GM12874 (cell line): Measurements from ENCODE around the gene CYP1B1.

Experiments used
- TF ChIP-seq, protein P1 (sequence below): IDR thresholded peaks from 2 replicates; pipeline ENCODE4 v1.5.1; 2011; ENCODE audit warnings: low read depth, mild to moderate bottlenecking, control low read depth, low read length, moderate library complexity; ENCODE audit not compliant: insufficient read depth

CYP1B1 gene

DNA sequence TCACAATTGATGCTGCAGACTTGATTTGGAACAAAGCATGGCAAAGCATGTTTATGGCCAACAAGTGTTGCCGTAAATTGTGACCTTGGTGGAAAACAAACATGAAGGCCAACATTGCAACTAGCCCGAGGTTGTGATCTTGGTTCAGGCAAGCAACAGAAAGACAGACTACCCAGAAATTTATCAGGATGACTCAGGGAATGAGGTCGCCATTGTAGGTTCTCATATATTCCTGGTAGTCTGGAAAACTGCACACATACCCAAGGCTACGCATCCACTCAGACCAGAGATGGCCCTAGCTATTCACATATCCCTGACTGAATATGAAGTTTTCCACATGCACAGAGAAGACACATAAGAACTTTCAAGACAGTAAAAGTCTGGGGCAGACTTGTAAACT is 30.1 kb downstream of the CYP1B1 start:
- TF ChIP-seq, protein P1, sequence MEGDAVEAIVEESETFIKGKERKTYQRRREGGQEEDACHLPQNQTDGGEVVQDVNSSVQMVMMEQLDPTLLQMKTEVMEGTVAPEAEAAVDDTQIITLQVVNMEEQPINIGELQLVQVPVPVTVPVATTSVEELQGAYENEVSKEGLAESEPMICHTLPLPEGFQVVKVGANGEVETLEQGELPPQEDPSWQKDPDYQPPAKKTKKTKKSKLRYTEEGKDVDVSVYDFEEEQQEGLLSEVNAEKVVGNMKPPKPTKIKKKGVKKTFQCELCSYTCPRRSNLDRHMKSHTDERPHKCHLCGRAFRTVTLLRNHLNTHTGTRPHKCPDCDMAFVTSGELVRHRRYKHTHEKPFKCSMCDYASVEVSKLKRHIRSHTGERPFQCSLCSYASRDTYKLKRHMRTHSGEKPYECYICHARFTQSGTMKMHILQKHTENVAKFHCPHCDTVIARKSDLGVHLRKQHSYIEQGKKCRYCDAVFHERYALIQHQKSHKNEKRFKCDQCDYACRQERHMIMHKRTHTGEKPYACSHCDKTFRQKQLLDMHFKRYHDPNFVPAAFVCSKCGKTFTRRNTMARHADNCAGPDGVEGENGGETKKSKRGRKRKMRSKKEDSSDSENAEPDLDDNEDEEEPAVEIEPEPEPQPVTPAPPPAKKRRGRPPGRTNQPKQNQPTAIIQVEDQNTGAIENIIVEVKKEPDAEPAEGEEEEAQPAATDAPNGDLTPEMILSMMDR = no peak

DNA sequence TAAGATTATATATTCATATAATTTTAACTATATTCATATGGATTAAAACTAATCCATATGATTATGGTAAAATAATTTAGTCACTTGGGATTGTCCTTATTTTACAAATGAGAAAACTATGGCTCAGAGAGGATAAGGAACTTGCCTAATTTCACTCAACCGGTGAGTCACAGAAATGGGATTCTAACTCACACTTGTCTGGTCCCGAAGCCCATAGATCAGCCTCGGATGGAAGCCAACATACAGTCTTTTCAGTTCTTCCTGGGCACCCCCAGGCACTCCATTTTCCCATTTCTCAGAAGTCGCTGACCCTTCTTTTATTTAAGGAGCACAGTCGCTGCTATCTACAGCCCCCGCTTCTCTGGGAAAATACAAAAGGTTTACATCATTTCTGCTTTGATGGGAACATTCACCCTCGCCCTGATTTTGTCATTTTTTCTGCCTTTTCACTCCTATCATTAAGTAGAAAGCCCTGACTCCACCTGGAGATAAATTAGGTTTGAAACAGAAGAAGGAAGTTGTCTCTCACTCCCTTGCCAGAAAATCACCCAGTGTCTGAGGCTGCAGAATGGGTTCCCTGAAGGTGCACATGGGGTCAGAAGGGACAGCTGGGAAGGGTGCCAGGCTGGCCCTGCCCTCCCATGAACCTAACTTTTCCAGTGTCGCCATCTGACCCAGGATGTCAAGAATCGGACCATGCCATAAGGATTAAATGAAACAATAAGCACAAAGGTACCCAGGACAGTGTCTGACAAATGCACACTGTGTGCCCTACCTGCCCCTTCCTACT is 36.6 kb downstream of the CYP1B1 start:
- TF ChIP-seq, protein P1 = no peak

DNA sequence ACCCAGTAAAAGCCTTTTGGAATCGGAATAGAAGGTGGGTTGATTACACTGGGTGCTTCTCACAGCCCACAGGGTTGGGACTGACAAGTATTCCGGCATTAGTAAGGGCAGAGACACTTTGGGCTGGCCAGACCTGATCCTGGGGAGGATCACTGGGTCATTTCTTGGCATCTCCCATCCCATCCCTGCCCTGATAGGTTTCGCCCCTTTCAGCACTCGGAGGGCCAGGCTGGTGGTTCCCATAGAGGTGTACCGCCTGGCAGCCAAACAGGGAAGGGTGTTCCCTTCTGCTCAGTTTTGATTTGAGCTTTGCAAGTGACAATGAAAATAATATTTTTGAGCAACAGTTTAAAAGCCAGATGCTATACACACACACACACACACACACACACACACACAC is 37.3 kb downstream of the CYP1B1 start:
- TF ChIP-seq, protein P1 = no peak

DNA sequence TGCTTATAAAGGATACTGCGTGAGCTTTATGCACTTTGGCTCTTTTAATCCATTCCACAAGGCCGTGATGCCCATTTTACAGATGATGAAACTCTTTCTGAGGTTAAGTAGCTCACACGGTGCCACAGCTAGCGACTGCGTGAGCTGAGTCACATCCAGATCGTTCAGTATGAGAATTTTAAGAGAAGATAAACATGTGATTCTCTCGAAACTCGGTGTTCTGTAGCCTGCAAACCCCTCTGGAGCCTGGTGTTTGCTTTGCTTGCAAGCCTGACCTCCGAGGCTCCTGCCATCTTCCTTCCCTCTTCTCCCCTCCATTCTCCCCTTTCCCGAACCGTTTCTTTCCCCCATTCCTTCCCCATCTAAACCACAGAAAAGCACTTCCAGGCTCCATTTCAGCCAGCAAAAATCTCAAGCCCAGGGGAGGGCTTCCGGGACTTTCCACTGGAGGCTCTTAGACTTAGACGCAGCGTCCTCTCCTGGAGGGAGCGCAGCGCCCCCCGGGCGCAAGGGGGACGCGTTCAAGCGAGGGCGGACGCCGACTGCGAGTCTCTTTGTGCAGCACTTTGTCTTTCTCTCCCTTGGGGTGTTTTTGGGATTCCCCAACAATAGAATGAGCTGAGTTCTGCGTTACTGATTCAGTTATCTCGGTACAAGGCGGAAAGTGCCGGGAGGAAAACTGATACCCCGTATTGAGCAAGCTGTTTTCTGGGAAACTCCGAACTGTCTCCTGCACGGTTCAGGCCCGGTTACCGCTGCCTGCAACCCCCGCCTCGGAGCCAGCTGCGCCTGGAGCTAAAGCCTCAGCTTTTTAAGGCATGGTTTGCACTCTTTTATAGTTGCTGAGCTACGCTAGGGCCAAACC is 38.0 kb downstream of the CYP1B1 start:
- TF ChIP-seq, protein P1 = peak; percentile 52

DNA sequence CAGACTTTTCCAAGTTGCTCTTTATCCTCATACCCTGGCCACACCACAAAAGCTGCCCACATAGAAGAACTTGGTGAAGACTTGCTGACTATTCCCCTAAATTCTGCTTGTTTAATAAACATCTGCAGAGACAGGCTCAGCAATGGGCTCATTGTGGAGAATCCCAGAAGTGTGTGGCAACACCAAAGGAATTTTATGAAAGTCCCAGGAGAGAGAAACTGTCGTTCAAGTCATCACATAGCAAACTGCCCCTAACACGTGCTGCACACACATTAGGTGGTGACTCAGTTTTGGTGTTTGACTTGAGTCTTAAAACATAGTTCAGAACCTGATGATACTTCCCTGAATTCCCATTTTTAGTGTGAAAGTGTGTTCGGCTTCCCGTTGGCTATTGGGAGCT is 38.6 kb downstream of the CYP1B1 start:
- TF ChIP-seq, protein P1 = no peak

DNA sequence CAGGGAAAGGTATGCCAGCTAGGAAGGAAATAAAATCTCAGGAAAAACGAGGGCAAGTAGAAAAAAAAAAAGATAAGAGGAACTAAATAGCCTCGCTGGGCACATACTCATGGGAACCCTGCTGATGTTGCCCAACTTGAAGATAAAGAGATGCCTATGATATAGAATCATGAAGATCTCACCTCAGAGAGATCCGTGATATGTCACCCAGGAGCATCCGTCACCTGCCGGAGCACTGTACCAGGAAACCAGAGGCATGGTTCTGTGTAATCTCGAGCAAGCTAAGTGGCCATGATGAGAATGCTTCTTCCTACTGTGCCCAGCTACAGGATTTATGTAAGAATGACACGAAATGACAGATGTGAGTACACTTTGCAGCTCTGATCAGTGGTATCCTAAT is 40.0 kb downstream of the CYP1B1 start:
- TF ChIP-seq, protein P1 = no peak

DNA sequence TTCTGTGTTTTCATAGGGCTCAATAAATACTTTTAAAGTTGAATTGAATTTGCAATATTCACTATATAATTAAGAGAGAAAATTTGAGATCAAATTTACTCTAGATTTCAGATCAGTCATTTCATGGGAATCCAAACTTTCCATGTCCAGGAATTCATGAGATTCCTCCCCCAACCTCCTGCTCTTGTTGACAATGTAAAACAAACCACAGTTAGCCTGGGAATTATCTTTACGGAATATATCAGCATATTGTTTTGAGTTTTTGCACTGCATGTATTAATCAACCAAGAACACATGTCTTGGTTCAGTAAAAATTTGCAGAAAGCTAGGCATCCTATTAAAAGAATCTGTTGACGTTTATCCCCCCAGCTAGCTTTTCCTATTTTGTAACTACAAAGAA is 42.3 kb downstream of the CYP1B1 start:
- TF ChIP-seq, protein P1 = no peak
